LoVo (cell line): ENCODE measurements around the gene TRIM8.

Experiments used
- DNase-seq: peaks from one replicate; pipeline ENCODE4 v3.0.0-alpha.2; 2016; ENCODE audit warnings: low spot score

Gene TRIM8

GRCh38 chr10:102616066-102616770, 28.1 kb upstream of the TRIM8 start:
- no peak for DNase-seq

- no peak for DNase-seq
Measured at GRCh38 chr10:102617041-102617440, 27.2 kb upstream of the TRIM8 start.

- no peak for DNase-seq
Measured at GRCh38 chr10:102617816-102618215, 26.5 kb upstream of the TRIM8 start.

GRCh38 chr10:102619281-102619981, 24.8 kb upstream of the TRIM8 start:
- DNase-seq: no peak

- no peak for DNase-seq
Measured at GRCh38 chr10:102620138-102620590, 24.1 kb upstream of the TRIM8 start.

- no peak for DNase-seq
Measured at GRCh38 chr10:102620591-102621442, 23.5 kb upstream of the TRIM8 start.

- no peak for DNase-seq
Measured at GRCh38 chr10:102621443-102622325, 22.6 kb upstream of the TRIM8 start.

- DNase-seq: no peak
Measured at GRCh38 chr10:102624094-102624493, 20.2 kb upstream of the TRIM8 start.

- no peak for DNase-seq
Measured at GRCh38 chr10:102624751-102625645, 19.3 kb upstream of the TRIM8 start.

- no peak for DNase-seq
Measured at GRCh38 chr10:102626026-102626685, 18.1 kb upstream of the TRIM8 start.

- no peak for DNase-seq
Measured at GRCh38 chr10:102627291-102627735, 17.0 kb upstream of the TRIM8 start.

GRCh38 chr10:102627736-102628293, 16.5 kb upstream of the TRIM8 start:
- DNase-seq: no peak

- DNase-seq: no peak
Measured at GRCh38 chr10:102628451-102628911, 15.8 kb upstream of the TRIM8 start.

- DNase-seq: peak; percentile 13
Measured at GRCh38 chr10:102629661-102630614, 14.3 kb upstream of the TRIM8 start.

GRCh38 chr10:102630663-102631062, 13.6 kb upstream of the TRIM8 start:
- DNase-seq: no peak

GRCh38 chr10:102631525-102632393, 12.5 kb upstream of the TRIM8 start:
- no peak for DNase-seq

GRCh38 chr10:102632394-102633111, 11.7 kb upstream of the TRIM8 start:
- no peak for DNase-seq
